ENCODE results near the gene SLC7A7. TPM values are rescaled to one million over a fixed set of nuclear protein-coding genes. Genes with fewer than 3 reads are reported as not detected.

The SLC7A7 gene
- total and polyA plus RNA-seq, 2 of the 13 experiments (the other 11 are each of a cell fraction or from before 2014, with no cell fraction given), result 0.13 to 0.63 TPM

DNA sequence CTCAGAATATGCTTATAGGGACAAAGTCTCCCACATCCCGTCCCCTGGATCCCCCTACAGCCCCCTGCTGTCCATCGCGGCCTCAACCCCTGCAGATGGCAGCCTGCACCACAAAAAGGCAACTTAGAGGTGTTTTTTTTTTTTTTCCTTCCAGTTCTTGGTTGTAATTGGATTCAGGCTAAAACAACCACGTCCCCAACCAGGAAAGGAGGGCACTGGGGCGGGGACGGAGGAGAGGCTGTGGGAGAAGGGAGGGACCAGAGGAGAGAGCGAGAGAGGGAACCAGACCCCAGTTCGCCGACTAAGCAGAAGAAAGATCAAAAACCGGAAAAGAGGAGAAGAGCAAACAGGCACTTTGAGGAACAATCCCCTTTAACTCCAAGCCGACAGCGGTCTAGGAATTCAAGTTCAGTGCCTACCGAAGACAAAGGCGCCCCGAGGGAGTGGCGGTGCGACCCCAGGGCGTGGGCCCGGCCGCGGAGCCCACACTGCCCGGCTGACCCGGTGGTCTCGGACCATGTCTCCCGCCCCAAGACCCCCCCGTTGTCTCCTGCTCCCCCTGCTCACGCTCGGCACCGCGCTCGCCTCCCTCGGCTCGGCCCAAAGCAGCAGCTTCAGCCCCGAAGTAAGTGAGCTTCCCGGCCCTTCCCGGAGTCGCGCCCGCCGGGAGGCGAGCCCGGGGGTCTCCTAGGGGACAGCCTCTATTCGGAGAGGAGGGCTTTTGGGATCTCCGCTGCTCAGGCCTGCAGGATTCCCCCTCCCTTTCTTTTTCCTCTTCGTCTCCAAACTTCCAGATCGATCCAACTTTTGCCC, 21.3 kb upstream of the SLC7A7 start, which contains the start of gene MMP14 (continued):
- TF ChIP-seq ZNF142 (CRISPR knock-in tag; IDR thresholded peaks at IDR 0.05) (no peak), ZNF513 (CRISPR knock-in tag; conservative IDR thresholded peaks at IDR 0.05) (no peak), ZFP36L1 (CRISPR knock-in tag; IDR thresholded peaks at IDR 0.05) (no peak), RFX1 (IDR thresholded peaks at IDR 0.05) (no peak), HNRNPUL1 (IDR thresholded peaks at IDR 0.05; ENCODE audit: low read depth, low read length) (no peak), WIZ (CRISPR knock-in tag; IDR thresholded peaks at IDR 0.05) (no peak), NFATC3 (CRISPR knock-in tag; IDR thresholded peaks at IDR 0.05) (no peak), FOSL2 (CRISPR knock-in tag; IDR thresholded peaks at IDR 0.05) (no peak), AKAP8 (CRISPR knock-in tag; IDR thresholded peaks at IDR 0.05) (no peak), UBTF (CRISPR knock-in tag; IDR thresholded peaks at IDR 0.05) (no peak), FIP1L1 (IDR thresholded peaks at IDR 0.05; ENCODE audit: borderline replicate concordance, insufficient read depth, low read depth, low read length) (no peak), KDM3A (CRISPR knock-in tag; IDR thresholded peaks at IDR 0.05; ENCODE audit: low read depth) (no peak), KLF16 (CRISPR knock-in tag; IDR thresholded peaks at IDR 0.05) (no peak), THAP8 (CRISPR knock-in tag; IDR thresholded peaks at IDR 0.05; ENCODE audit: borderline replicate concordance) (no peak)
- TF ChIP-seq, protein P1, sequence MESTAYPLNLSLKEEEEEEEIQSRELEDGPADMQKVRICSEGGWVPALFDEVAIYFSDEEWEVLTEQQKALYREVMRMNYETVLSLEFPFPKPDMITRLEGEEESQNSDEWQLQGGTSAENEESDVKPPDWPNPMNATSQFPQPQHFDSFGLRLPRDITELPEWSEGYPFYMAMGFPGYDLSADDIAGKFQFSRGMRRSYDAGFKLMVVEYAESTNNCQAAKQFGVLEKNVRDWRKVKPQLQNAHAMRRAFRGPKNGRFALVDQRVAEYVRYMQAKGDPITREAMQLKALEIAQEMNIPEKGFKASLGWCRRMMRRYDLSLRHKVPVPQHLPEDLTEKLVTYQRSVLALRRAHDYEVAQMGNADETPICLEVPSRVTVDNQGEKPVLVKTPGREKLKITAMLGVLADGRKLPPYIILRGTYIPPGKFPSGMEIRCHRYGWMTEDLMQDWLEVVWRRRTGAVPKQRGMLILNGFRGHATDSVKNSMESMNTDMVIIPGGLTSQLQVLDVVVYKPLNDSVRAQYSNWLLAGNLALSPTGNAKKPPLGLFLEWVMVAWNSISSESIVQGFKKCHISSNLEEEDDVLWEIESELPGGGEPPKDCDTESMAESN (CRISPR knock-in tag; conservative IDR thresholded peaks at IDR 0.05), result no peak

Data from HepG2 (cell line).